MCF 10A (cell line): Measurements from ENCODE around the gene DIO2. TPM values are rescaled to one million over a fixed set of nuclear protein-coding genes. Genes with fewer than 3 reads are reported as not detected.
A peak's percentile ranks its signal among the peaks of the same experiment; 100 is the strongest.

ENCODE experiments used
- Bru-seq: library from RNA; stranded (reverse); fragments of 400-500 nt; gene quantifications from one replicate; lab custom pipeline; 2021; lab: Mats Ljungman, UMichigan
- BruChase-seq, 2 experiments: library from RNA; stranded (reverse); fragments of 400-500 nt; gene quantifications; one replicate each; lab custom pipeline; 2021; lab: Mats Ljungman, UMichigan
- BruUV-seq: library from RNA; stranded (reverse); fragments of 400-500 nt; replicated peaks from 2 replicates; lab custom pipeline; 2021; lab: Mats Ljungman, UMichigan
- CTCF ChIA-PET: fragments of 300-600 bp; sonication (Branson Sonifier 250); formaldehyde crosslinking; extraction: SDS; loops from one replicate; lab custom pipeline; 2021; ENCODE audit warnings: antibody characterized with exemption, inconsistent platforms; lab: Yijun Ruan, JAX
- POLR2A ChIA-PET: fragments of 300-600, 350-650 bp; sonication (Branson Sonifier 250); formaldehyde crosslinking; extraction: SDS; loops from one replicate; lab custom pipeline; 2020; ENCODE audit warnings: antibody characterized with exemption, inconsistent platforms; lab: Yijun Ruan, JAX
- DNase-seq: peaks from one replicate; pipeline ENCODE4 v3.0.0-alpha.2; 2018; ENCODE audit not compliant: unreplicated experiment
- H3K27ac Mint-ChIP-seq: one replicate; pipeline ENCODE4 v1.8.0; 2022; ENCODE audit warnings: mild to moderate bottlenecking, low read depth, mixed read lengths; ENCODE audit not compliant: unreplicated experiment
- H3K27me3 Mint-ChIP-seq: one replicate; pipeline ENCODE4 v1.8.0; 2022; ENCODE audit warnings: mixed read lengths; ENCODE audit not compliant: insufficient read depth, unreplicated experiment
- H3K36me3 Mint-ChIP-seq: one replicate; pipeline ENCODE4 v1.8.0; 2022; ENCODE audit warnings: mild to moderate bottlenecking, moderate library complexity, mixed read lengths; ENCODE audit not compliant: insufficient read depth, unreplicated experiment
- H3K4me1 Mint-ChIP-seq: one replicate; pipeline ENCODE4 v1.8.0; 2022; ENCODE audit warnings: mixed read lengths; ENCODE audit not compliant: insufficient read depth, unreplicated experiment
- H3K4me3 Mint-ChIP-seq: one replicate; pipeline ENCODE4 v1.8.0; 2022; ENCODE audit warnings: mild to moderate bottlenecking, moderate library complexity, mixed read lengths; ENCODE audit not compliant: unreplicated experiment
- H3K9me3 Mint-ChIP-seq: one replicate; pipeline ENCODE4 v1.8.0; 2022; ENCODE audit warnings: mixed read lengths; ENCODE audit not compliant: unreplicated experiment
- intact Hi-C: fragments of 100-400 bp; cut with micrococcal nuclease; formaldehyde crosslinking; loops from 2 replicates; pipeline ENCODE4 v1.14.1; 2022
- long read RNA-seq: library from polyadenylated mRNA; stranded (forward); transcript quantifications from one replicate; pipeline ENCODE4 v2.0.0, GENCODE V29; 2022
- total RNA-seq: library from RNA; stranded (reverse); gene quantifications from 2 replicates; pipeline ENCODE4 v1.2.3, GENCODE V29; 2022
- TF ChIP-seq, protein P1 (sequence below): fragments of 200-600 bp; IDR thresholded peaks from one replicate; pipeline ENCODE4 v1.8.0; 2022; ENCODE audit warnings: antibody characterized with exemption, mild to moderate bottlenecking; ENCODE audit not compliant: unreplicated experiment

The DIO2 gene
- 0.07 and 0.26 TPM in 2 replicates for total RNA-seq
- percentile 12 among the genes with signal in this experiment for Bru-seq, nascent RNA
- BruChase-seq, experiment 1, labeled RNA remaining after a 6-hour chase: percentile 30 among the genes with signal in this experiment
- percentile 27 among the genes with signal in this experiment for BruChase-seq, experiment 2, labeled RNA remaining after a 2-hour chase
- long read RNA-seq: 0 reads

DNA sequence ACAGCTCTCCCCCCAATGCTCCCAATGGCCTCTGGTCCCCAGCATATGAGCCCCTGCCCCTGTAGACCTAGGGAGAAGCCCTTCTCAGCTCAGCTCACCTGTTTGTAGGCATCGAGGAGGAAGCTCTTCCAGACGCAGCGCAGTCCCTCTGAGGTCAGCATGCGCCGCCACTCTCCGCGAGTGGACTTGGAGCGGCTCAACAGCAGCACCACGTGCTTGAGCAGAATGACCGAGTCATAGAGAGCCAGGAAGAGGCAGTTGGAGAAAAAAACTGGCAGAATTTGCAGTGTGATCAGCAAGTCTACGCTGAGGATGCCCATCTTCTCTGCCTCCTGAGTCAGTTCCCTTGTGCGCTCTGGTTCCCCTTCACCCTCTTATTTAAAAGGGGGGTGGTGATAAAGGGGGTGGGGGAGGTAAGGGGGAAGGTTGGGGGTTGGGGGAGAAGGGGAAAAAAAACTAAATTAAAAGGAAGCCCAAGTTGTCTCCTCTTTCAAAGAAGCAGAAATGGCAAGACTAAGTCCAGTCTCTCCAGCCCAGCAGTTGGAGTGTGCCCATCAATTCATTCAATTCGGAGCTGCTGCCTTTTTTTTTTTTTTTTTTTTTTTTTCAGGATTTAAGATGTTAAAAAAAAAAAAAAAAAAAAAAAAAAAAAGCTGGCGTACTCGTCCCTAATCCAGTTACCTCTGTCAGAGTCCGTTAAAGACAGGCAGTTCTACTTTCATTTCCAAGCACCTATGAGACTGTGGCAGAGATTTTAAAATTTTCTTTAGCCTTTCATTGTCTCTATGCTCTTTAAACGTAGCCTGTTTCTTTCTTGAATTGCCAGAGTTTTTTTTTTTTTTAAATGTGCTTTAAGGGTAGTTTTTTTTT, at the start of gene DIO2:
TSS of gene DIO2 (minus strand) at position 352 of the 870 bp plus-strand sequence. CDS start at position 320, 32 bp downstream.
- TF ChIP-seq, protein P1, sequence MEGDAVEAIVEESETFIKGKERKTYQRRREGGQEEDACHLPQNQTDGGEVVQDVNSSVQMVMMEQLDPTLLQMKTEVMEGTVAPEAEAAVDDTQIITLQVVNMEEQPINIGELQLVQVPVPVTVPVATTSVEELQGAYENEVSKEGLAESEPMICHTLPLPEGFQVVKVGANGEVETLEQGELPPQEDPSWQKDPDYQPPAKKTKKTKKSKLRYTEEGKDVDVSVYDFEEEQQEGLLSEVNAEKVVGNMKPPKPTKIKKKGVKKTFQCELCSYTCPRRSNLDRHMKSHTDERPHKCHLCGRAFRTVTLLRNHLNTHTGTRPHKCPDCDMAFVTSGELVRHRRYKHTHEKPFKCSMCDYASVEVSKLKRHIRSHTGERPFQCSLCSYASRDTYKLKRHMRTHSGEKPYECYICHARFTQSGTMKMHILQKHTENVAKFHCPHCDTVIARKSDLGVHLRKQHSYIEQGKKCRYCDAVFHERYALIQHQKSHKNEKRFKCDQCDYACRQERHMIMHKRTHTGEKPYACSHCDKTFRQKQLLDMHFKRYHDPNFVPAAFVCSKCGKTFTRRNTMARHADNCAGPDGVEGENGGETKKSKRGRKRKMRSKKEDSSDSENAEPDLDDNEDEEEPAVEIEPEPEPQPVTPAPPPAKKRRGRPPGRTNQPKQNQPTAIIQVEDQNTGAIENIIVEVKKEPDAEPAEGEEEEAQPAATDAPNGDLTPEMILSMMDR: no peak
- no peaks in the 10 kb centered on the region for H3K36me3 Mint-ChIP-seq
- no peaks in the 10 kb centered on the region for H3K27me3 Mint-ChIP-seq
- ChIA-PET CTCF (interaction anchor here (0.6 to 1.1 kb wide), 2 partner anchors 555 to 640 kb away, joined by 3 read pairs; no protein-coding TSS in a partner anchor), POLR2A (interaction anchor here (0.6 to 0.7 kb wide), 2 partner anchors 46 to 443 kb away, joined by 3 read pairs; no protein-coding TSS in a partner anchor)
- intact Hi-C loops: loop anchor here (2.0 kb wide), 1 partner anchor 153 kb away; no protein-coding TSS in a partner anchor
- H3K4me3 Mint-ChIP-seq: peak within 1 kb of the TSS; percentile 56
- BruUV-seq: no TSS peak
- peaks cover 10% of the 10 kb centered on the region for H3K4me1 Mint-ChIP-seq
- no peaks in the 10 kb centered on the region for H3K9me3 Mint-ChIP-seq
- H3K27ac Mint-ChIP-seq: peak within 1 kb of the TSS; percentile 32
- DNase-seq: no peak

DNA sequence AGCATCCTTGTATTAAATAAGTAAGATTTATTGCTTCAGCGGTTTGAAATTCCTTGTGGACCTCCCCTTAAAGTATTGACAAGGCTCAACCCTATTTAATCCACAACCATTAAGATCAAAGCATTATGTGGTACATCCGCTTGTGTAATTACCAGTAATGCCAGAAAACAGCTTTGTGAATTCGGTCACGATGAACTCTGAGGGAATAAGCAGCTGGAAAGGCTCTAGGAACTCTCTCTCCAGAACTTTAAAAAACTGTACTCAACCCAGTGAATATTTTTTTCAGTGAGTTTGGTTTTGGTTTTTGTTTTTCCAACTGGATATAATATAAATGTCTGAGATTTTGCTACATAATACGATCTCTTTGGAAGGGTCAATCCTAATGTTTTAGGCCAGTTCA, 49.3 kb upstream of the DIO2 start:
- no peaks in the 10 kb centered on the region for H3K27me3 Mint-ChIP-seq
- H3K36me3 Mint-ChIP-seq: no peaks in the 10 kb centered on the region
- H3K9me3 Mint-ChIP-seq: no peaks in the 10 kb centered on the region
- no peak for DNase-seq
- H3K4me1 Mint-ChIP-seq: no peaks in the 10 kb centered on the region
- ChIA-PET POLR2A (no interaction called here), CTCF (no interaction called here)
- TF ChIP-seq, protein P1: no peak
- intact Hi-C loops: no loop called here
- H3K27ac Mint-ChIP-seq: no peak overlapping the region
- BruUV-seq: no TSS peak
- no peak overlapping the region for H3K4me3 Mint-ChIP-seq

DNA sequence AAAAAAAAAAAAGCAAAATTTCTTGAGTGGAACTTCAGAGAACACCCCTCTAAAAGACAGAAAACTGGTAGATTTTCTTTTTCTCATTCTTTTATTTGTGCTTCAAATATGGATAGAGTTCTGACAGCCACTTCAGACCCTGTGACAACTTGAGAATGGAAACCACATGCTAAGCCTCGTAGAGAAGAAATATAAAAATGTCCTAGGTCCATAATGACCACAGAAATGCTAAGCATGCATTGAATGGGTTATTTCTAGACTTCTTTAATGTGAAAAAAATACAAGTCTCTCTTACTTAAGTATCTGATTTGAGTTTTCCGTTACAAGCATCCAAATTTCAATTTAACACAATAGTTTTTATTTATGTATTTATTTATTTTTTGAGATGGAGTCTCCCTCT, 28.3 kb upstream of the DIO2 start:
- TF ChIP-seq, protein P1: no peak
- intact Hi-C loops: no loop called here
- Mint-ChIP-seq H3K9me3 (peaks cover 23% of the 10 kb centered on the region), H3K27me3 (no peaks in the 10 kb centered on the region), H3K4me1 (no peaks in the 10 kb centered on the region), H3K27ac (no peak overlapping the region), H3K36me3 (peaks cover 4% of the 10 kb centered on the region), H3K4me3 (no peak overlapping the region)
- DNase-seq: no peak
- ChIA-PET CTCF (no interaction called here), POLR2A (interaction anchor here (0.7 kb wide), 1 partner anchor 27 kb away, joined by 3 read pairs; no protein-coding TSS in a partner anchor)
- BruUV-seq: no TSS peak

DNA sequence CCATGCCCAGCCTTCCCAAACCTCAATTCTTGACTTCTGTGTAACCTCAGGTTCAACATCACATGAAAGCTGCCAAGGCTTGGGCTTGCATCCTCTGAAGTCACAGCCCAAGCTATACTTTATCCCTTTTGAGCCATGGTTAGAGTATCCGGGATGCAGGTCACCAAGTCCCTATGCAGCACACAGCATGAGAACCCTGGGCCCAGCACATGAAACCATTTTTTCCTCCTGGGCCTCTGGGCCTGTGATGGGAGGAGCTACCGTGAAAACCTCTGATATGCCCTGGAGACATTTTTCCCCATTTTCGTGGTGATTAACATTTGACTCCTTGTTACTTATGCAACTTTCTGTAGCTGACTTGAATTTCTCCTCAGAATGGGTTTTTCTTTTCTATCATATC, 25.8 kb upstream of the DIO2 start:
- Mint-ChIP-seq H3K4me1 (no peaks in the 10 kb centered on the region), H3K27ac (no peak overlapping the region), H3K36me3 (peaks cover 4% of the 10 kb centered on the region), H3K27me3 (no peaks in the 10 kb centered on the region), H3K4me3 (no peak overlapping the region), H3K9me3 (peaks cover 26% of the 10 kb centered on the region)
- intact Hi-C loops: no loop called here
- ChIA-PET POLR2A (no interaction called here), CTCF (interaction anchor here (0.6 to 1.0 kb wide), 2 partner anchors 23 to 717 kb away, joined by 3 read pairs; no protein-coding TSS in a partner anchor)
- TF ChIP-seq, protein P1: no peak
- no TSS peak for BruUV-seq
- DNase-seq: no peak
